ENCODE results near the gene ZBTB38. TPM values are rescaled to one million over a fixed set of nuclear protein-coding genes. Genes with fewer than 3 reads are reported as not detected.

ZBTB38 gene
- total RNA-seq, 3 donors from 2014 or later: 15.4 to 22.5 (median 21.0) TPM

- Mint-ChIP-seq H3K36me3 (ENCODE audit: insufficient read depth) (no peaks in the 10 kb centered on the region), H3K9me3 (no peaks in the 10 kb centered on the region), H3K4me3 (no peak overlapping the region), H3K4me1 (ENCODE audit: low read depth) (peaks cover 14% of the 10 kb centered on the region), H3K27me3 (ENCODE audit: low read depth) (no peaks in the 10 kb centered on the region)
- no peak for ATAC-seq
- no peak for DNase-seq
These were observed 14.3 kb downstream of the ZBTB38 start for GRCh38 chr3:141382571-141382970.

GRCh38 chr3:141383555-141384129, 15.3 kb downstream of the ZBTB38 start:
- no peaks in the 10 kb centered on the region for H3K36me3 Mint-ChIP-seq (ENCODE audit: insufficient read depth)
- no peaks in the 10 kb centered on the region for H3K27me3 Mint-ChIP-seq (ENCODE audit: low read depth)
- DNase-seq (no peak), ATAC-seq (no peak)
- peaks cover 13% of the 10 kb centered on the region for H3K4me1 Mint-ChIP-seq (ENCODE audit: low read depth)
- H3K9me3 Mint-ChIP-seq: no peaks in the 10 kb centered on the region
- no peak overlapping the region for H3K4me3 Mint-ChIP-seq

- Mint-ChIP-seq H3K9me3 (no peaks in the 10 kb centered on the region), H3K4me3 (no peak overlapping the region)
These were observed 15.9 kb downstream of the ZBTB38 start for GRCh38 chr3:141384157-141384556.

GRCh38 chr3:141384575-141384974, 16.3 kb downstream of the ZBTB38 start:
- DNase-seq: no peak
- peaks cover 11% of the 10 kb centered on the region for H3K4me1 Mint-ChIP-seq (ENCODE audit: low read depth)
- no peaks in the 10 kb centered on the region for H3K36me3 Mint-ChIP-seq (ENCODE audit: insufficient read depth)
- no peaks in the 10 kb centered on the region for H3K9me3 Mint-ChIP-seq
- peak overlapping the region; percentile 27 for H3K4me3 Mint-ChIP-seq
- no peaks in the 10 kb centered on the region for H3K27me3 Mint-ChIP-seq (ENCODE audit: low read depth)
- no peak for ATAC-seq

More at GRCh38 chr3:141384157-141384556, 15.9 kb downstream of the ZBTB38 start:
- DNase-seq: no peak
- no peak for ATAC-seq
- Mint-ChIP-seq H3K36me3 (ENCODE audit: insufficient read depth) (no peaks in the 10 kb centered on the region), H3K27me3 (ENCODE audit: low read depth) (no peaks in the 10 kb centered on the region), H3K4me1 (ENCODE audit: low read depth) (peaks cover 12% of the 10 kb centered on the region)

- Mint-ChIP-seq H3K9me3 (no peaks in the 10 kb centered on the region), H3K27me3 (ENCODE audit: low read depth) (no peaks in the 10 kb centered on the region), H3K36me3 (ENCODE audit: insufficient read depth) (no peaks in the 10 kb centered on the region), H3K4me3 (peak overlapping the region; percentile 35), H3K4me1 (ENCODE audit: low read depth) (peaks cover 9% of the 10 kb centered on the region)
- DNase-seq: no peak
- ATAC-seq: no peak
These were observed 17.3 kb downstream of the ZBTB38 start for GRCh38 chr3:141385406-141386125.

GRCh38 chr3:141386126-141386488, 17.8 kb downstream of the ZBTB38 start:
- ATAC-seq (no peak), DNase-seq (no peak)
- Mint-ChIP-seq H3K4me1 (ENCODE audit: low read depth) (peaks cover 9% of the 10 kb centered on the region), H3K4me3 (peak overlapping the region; percentile 68), H3K27me3 (ENCODE audit: low read depth) (no peaks in the 10 kb centered on the region), H3K9me3 (no peaks in the 10 kb centered on the region), H3K36me3 (ENCODE audit: insufficient read depth) (no peaks in the 10 kb centered on the region)

- H3K4me1 Mint-ChIP-seq (ENCODE audit: low read depth): peaks cover 9% of the 10 kb centered on the region
- DNase-seq (no peak), ATAC-seq (peak in 1 of 2 donors; percentile 46)
- no peaks in the 10 kb centered on the region for H3K9me3 Mint-ChIP-seq
- H3K4me3 Mint-ChIP-seq: peak overlapping the region; percentile 68
- no peaks in the 10 kb centered on the region for H3K36me3 Mint-ChIP-seq (ENCODE audit: insufficient read depth)
- no peaks in the 10 kb centered on the region for H3K27me3 Mint-ChIP-seq (ENCODE audit: low read depth)
These were observed 18.4 kb downstream of the ZBTB38 start for GRCh38 chr3:141386611-141387111.

GRCh38 chr3:141387516-141387915, 19.2 kb downstream of the ZBTB38 start:
- Mint-ChIP-seq H3K4me3 (no peak overlapping the region), H3K27me3 (ENCODE audit: low read depth) (peaks cover 2% of the 10 kb centered on the region)

GRCh38 chr3:141388395-141388794, 20.1 kb downstream of the ZBTB38 start:
- Mint-ChIP-seq H3K4me1 (ENCODE audit: low read depth) (peaks cover 9% of the 10 kb centered on the region), H3K4me3 (peak overlapping the region; percentile 54), H3K27me3 (ENCODE audit: low read depth) (peaks cover 2% of the 10 kb centered on the region), H3K36me3 (ENCODE audit: insufficient read depth) (no peaks in the 10 kb centered on the region), H3K9me3 (no peaks in the 10 kb centered on the region)
- ATAC-seq (no peak), DNase-seq (no peak)

More at GRCh38 chr3:141387516-141387915, 19.2 kb downstream of the ZBTB38 start:
- no peak for DNase-seq
- H3K36me3 Mint-ChIP-seq (ENCODE audit: insufficient read depth): no peaks in the 10 kb centered on the region
- H3K9me3 Mint-ChIP-seq: no peaks in the 10 kb centered on the region
- no peak for ATAC-seq
- H3K4me1 Mint-ChIP-seq (ENCODE audit: low read depth): peaks cover 9% of the 10 kb centered on the region

GRCh38 chr3:141388823-141389621, 20.7 kb downstream of the ZBTB38 start:
- Mint-ChIP-seq H3K36me3 (ENCODE audit: insufficient read depth) (no peaks in the 10 kb centered on the region), H3K27me3 (ENCODE audit: low read depth) (peaks cover 2% of the 10 kb centered on the region), H3K4me1 (ENCODE audit: low read depth) (peaks cover 9% of the 10 kb centered on the region), H3K9me3 (no peaks in the 10 kb centered on the region), H3K4me3 (peak overlapping the region; percentile 54)
- DNase-seq: no peak
- ATAC-seq: peak; percentile 23 to 60

- peaks cover 9% of the 10 kb centered on the region for H3K4me1 Mint-ChIP-seq (ENCODE audit: low read depth)
- H3K9me3 Mint-ChIP-seq: no peaks in the 10 kb centered on the region
- no peaks in the 10 kb centered on the region for H3K36me3 Mint-ChIP-seq (ENCODE audit: insufficient read depth)
- DNase-seq (no peak), ATAC-seq (no peak)
- no peak overlapping the region for H3K4me3 Mint-ChIP-seq
- peaks cover 2% of the 10 kb centered on the region for H3K27me3 Mint-ChIP-seq (ENCODE audit: low read depth)
These were observed 21.4 kb downstream of the ZBTB38 start for GRCh38 chr3:141389703-141390102.

GRCh38 chr3:141390747-141391146, 22.4 kb downstream of the ZBTB38 start:
- no peak overlapping the region for H3K4me3 Mint-ChIP-seq
- DNase-seq (no peak), ATAC-seq (no peak)
- H3K36me3 Mint-ChIP-seq (ENCODE audit: insufficient read depth): no peaks in the 10 kb centered on the region
- H3K27me3 Mint-ChIP-seq (ENCODE audit: low read depth): peaks cover 2% of the 10 kb centered on the region
- no peaks in the 10 kb centered on the region for H3K9me3 Mint-ChIP-seq
- peaks cover 9% of the 10 kb centered on the region for H3K4me1 Mint-ChIP-seq (ENCODE audit: low read depth)

GRCh38 chr3:141391298-141391990, 23.1 kb downstream of the ZBTB38 start:
- Mint-ChIP-seq H3K4me3 (no peak overlapping the region), H3K36me3 (ENCODE audit: insufficient read depth) (peaks cover 3% of the 10 kb centered on the region), H3K4me1 (ENCODE audit: low read depth) (peaks cover 9% of the 10 kb centered on the region), H3K9me3 (peaks cover 3% of the 10 kb centered on the region), H3K27me3 (ENCODE audit: low read depth) (peaks cover 2% of the 10 kb centered on the region)
- no peak for ATAC-seq
- DNase-seq: no peak

- H3K9me3 Mint-ChIP-seq: peaks cover 4% of the 10 kb centered on the region
- ATAC-seq (no peak), DNase-seq (no peak)
- H3K4me1 Mint-ChIP-seq (ENCODE audit: low read depth): peaks cover 9% of the 10 kb centered on the region
- H3K36me3 Mint-ChIP-seq (ENCODE audit: insufficient read depth): peaks cover 3% of the 10 kb centered on the region
- peaks cover 2% of the 10 kb centered on the region for H3K27me3 Mint-ChIP-seq (ENCODE audit: low read depth)
- no peak overlapping the region for H3K4me3 Mint-ChIP-seq
These were observed 23.6 kb downstream of the ZBTB38 start for GRCh38 chr3:141391991-141392316.
